A673 (cell line): ENCODE measurements around the gene MYO5B. TPM values are rescaled to one million over a fixed set of nuclear protein-coding genes. Genes with fewer than 3 reads are reported as not detected.

Source experiments
- BruUV-seq: library from RNA; stranded (reverse); fragments of 400-500 nt; replicated peaks from 2 replicates; lab custom pipeline; 2021; lab: Mats Ljungman, UMichigan
- CTCF ChIA-PET: fragments of 300-600 bp; sonication (Branson Sonifier 250); formaldehyde crosslinking; loops from one replicate; lab custom pipeline; 2022; ENCODE audit warnings: antibody characterized with exemption; lab: Charles Lee
- POLR2A ChIA-PET: fragments of 300-600 bp; sonication (Branson Sonifier 250); formaldehyde crosslinking; loops from one replicate; lab custom pipeline; 2022; ENCODE audit warnings: antibody characterized with exemption; ENCODE audit not compliant: low non-redundant PET; lab: Charles Lee
- DNase-seq: peaks from one replicate; pipeline ENCODE4 v3.0.0-alpha.2; 2015; ENCODE audit warnings: low spot score
- H3K27ac ChIP-seq: fragments of 200-600 bp; sonication (generic); 2 replicates; pipeline ENCODE4 v1.5.1; 2016; ENCODE audit warnings: mixed run types, low read depth, mild to moderate bottlenecking, mixed read lengths, antibody characterized with exemption, low read length; ENCODE audit not compliant: poor library complexity, severe bottlenecking
- H3K27me3 ChIP-seq: fragments of 200-600 bp; sonication (generic); replicated peaks from 2 replicates; pipeline ENCODE4 v1.6.1; 2017; ENCODE audit warnings: mixed run types, low read depth, mild to moderate bottlenecking, mixed read lengths, antibody characterized with exemption, low read length; ENCODE audit not compliant: insufficient read depth, poor library complexity
- H3K36me3 ChIP-seq: fragments of 200-600 bp; sonication (generic); 2 replicates; pipeline ENCODE4 v1.6.1; 2016; ENCODE audit warnings: mixed run types, mild to moderate bottlenecking, mixed read lengths, antibody characterized with exemption, low read length; ENCODE audit not compliant: insufficient read depth, poor library complexity, severe bottlenecking
- H3K4me1 ChIP-seq: fragments of 200-600 bp; sonication (generic); 2 replicates; pipeline ENCODE4 v1.6.1; 2017; ENCODE audit warnings: mixed run types, mild to moderate bottlenecking, mixed read lengths, antibody characterized with exemption, low read length; ENCODE audit not compliant: insufficient read depth, poor library complexity, severe bottlenecking
- H3K4me3 ChIP-seq: fragments of 200-600 bp; sonication (generic); 2 replicates; pipeline ENCODE4 v1.5.1; 2016; ENCODE audit warnings: low read depth, mixed run types, mild to moderate bottlenecking, mixed read lengths, low read length; ENCODE audit not compliant: poor library complexity, severe bottlenecking
- H3K9me3 ChIP-seq: fragments of 200-600 bp; sonication (generic); 2 replicates; pipeline ENCODE4 v1.6.1; 2016; ENCODE audit warnings: mixed run types, low read depth, mild to moderate bottlenecking, mixed read lengths, antibody characterized with exemption, low read length; ENCODE audit not compliant: poor library complexity, severe bottlenecking
- CTCF ChIP-seq: fragments of 300-800, 200-600 bp; sonication (generic); conservative IDR thresholded peaks from 2 replicates; pipeline ENCODE4 v1.5.1; 2017; ENCODE audit warnings: low read depth, mild to moderate bottlenecking, antibody characterized with exemption, low read length, moderate library complexity, mixed read lengths
- EZH2 ChIP-seq: fragments of 200-600 bp; sonication (generic); IDR thresholded peaks from 2 replicates; pipeline ENCODE4 v1.6.1; 2017; ENCODE audit warnings: borderline replicate concordance, low read depth, mild to moderate bottlenecking, mixed read lengths, antibody characterized with exemption, low read length; ENCODE audit not compliant: poor library complexity, severe bottlenecking
- intact Hi-C: fragments of 100-400 bp; cut with micrococcal nuclease; formaldehyde crosslinking; loops from one replicate; pipeline ENCODE4 v1.10.0; 2022; ENCODE audit not compliant: unreplicated experiment
- total RNA-seq: library from RNA; stranded (reverse); gene quantifications from 2 replicates; pipeline ENCODE4 v1.2.3, GENCODE V29; 2021

Gene MYO5B
- total RNA-seq, 1 experiment from 2014 or later: 0.30 TPM

DNA sequence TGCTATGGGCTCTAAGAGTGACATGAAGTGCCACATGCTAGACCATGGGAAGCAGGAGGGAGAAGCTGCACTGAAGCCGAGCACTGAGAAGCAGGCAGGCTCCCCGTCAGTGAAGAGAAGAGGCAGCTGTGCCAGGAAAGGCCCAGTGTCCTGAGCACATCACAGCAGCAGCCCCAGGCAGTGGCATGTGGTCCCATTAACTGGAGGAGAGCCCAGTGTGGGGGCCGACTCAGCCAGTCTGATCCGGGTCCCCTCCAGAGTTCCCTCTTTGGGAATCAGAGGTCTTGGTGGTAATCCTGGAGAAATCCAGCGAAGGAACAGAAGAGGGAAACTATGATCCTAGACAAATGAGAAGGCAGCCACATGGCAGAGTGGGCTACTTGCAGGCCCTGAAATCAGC, 284.9 kb downstream of the MYO5B start:
- H3K9me3 ChIP-seq: no peaks in the 10 kb centered on the region
- H3K4me1 ChIP-seq: no peaks in the 10 kb centered on the region
- ChIA-PET POLR2A (no interaction called here), CTCF (no interaction called here)
- DNase-seq: no peak
- H3K36me3 ChIP-seq: no peaks in the 10 kb centered on the region
- no peak overlapping the region for H3K27ac ChIP-seq
- TF ChIP-seq CTCF (no peak), EZH2 (no peak)
- no TSS peak for BruUV-seq
- intact Hi-C loops: no loop called here
- no peak overlapping the region for H3K4me3 ChIP-seq
- H3K27me3 ChIP-seq: peaks cover 4% of the 10 kb centered on the region

GRCh38 chr18:49907346-49907929, 287.5 kb downstream of the MYO5B start:
- no peak overlapping the region for H3K27ac ChIP-seq
- intact Hi-C loops: no loop called here
- ChIA-PET POLR2A (no interaction called here), CTCF (no interaction called here)
- no peak for DNase-seq
- BruUV-seq: no TSS peak
- TF ChIP-seq CTCF: no peak
- TF ChIP-seq EZH2: no peak
- H3K4me3 ChIP-seq: no peak overlapping the region
- H3K4me1 ChIP-seq: no peaks in the 10 kb centered on the region
- H3K27me3 ChIP-seq: peaks cover 6% of the 10 kb centered on the region
- no peaks in the 10 kb centered on the region for H3K9me3 ChIP-seq
- no peaks in the 10 kb centered on the region for H3K36me3 ChIP-seq

DNA sequence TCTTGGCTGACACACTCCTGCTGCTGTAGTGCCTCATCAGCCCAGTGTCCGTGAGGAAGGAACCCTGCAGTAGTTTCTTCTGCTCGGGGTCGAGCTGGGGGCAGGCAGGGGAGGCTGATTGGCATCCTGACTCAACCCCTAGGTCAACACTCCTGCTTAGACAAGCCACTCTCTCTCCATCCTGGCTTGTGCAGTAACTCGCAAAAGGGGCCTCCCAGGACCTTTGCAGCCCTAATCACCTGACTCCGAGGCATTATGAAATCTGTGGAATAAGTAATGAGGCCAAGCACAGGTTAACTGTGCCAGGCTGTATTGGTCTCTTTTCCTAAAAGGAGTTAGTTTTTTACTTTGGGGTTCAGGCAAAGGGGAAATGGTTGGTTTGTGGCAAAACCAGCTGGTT, 289.2 kb downstream of the MYO5B start:
- Histone ChIP-seq H3K4me3 (no peak overlapping the region), H3K36me3 (no peaks in the 10 kb centered on the region), H3K27me3 (peaks cover 6% of the 10 kb centered on the region), H3K4me1 (no peaks in the 10 kb centered on the region), H3K27ac (no peak overlapping the region), H3K9me3 (no peaks in the 10 kb centered on the region)
- DNase-seq: no peak
- no TSS peak for BruUV-seq
- POLR2A ChIA-PET: no interaction called here
- CTCF ChIA-PET: no interaction called here
- TF ChIP-seq CTCF: no peak
- TF ChIP-seq EZH2: no peak
- intact Hi-C loops: no loop called here
